Parathyroid adenoma (tissue), 2 donors: ENCODE results near the gene PRKCE.

Source experiments
- H2AFZ ChIP-seq: fragments of 300-600 bp; sonication (generic); one replicate; pipeline ENCODE4 v1.7.0; 2017; ENCODE audit warnings: antibody characterized with exemption, mild to moderate bottlenecking
- H3K27ac ChIP-seq: fragments of 300-600 bp; sonication (generic); one replicate; pipeline ENCODE4 v1.7.0; 2017
- H3K27me3 ChIP-seq: fragments of 300-600 bp; sonication (generic); one replicate; pipeline ENCODE4 v1.7.0; 2017; ENCODE audit warnings: low read length; ENCODE audit not compliant: control insufficient read depth, insufficient read depth
- H3K36me3 ChIP-seq: fragments of 300-600 bp; sonication (generic); one replicate; pipeline ENCODE4 v1.7.0; 2017; ENCODE audit warnings: low read length; ENCODE audit not compliant: control insufficient read depth, insufficient read depth
- H3K4me1 ChIP-seq: fragments of 300-600 bp; sonication (generic); one replicate; pipeline ENCODE4 v1.7.0; 2017; ENCODE audit warnings: control low read depth
- H3K4me2 ChIP-seq: fragments of 300-600 bp; sonication (generic); one replicate; pipeline ENCODE4 v1.7.0; 2017; ENCODE audit warnings: low read length
- H3K4me3 ChIP-seq: fragments of 300-600 bp; sonication (generic); one replicate; pipeline ENCODE4 v1.7.0; 2017; ENCODE audit warnings: low read depth, low read length
- H3K79me2 ChIP-seq: fragments of 300-600 bp; sonication (generic); one replicate; pipeline ENCODE4 v1.7.0; 2017; ENCODE audit warnings: control low read depth
- H3K9ac ChIP-seq: fragments of 300-600 bp; sonication (generic); one replicate; pipeline ENCODE4 v1.7.0; 2017; ENCODE audit warnings: mild to moderate bottlenecking
- H3K9me3 ChIP-seq: fragments of 300-600 bp; sonication (generic); one replicate; pipeline ENCODE4 v1.7.0; 2017; ENCODE audit warnings: low read length; ENCODE audit not compliant: control insufficient read depth
- CTCF ChIP-seq: fragments of 300-600 bp; sonication (generic); IDR thresholded peaks from one replicate; pipeline ENCODE4 v1.7.0; 2017; ENCODE audit warnings: antibody characterized with exemption, mild to moderate bottlenecking
- donor health status: primary hyperparathyroidism.

PRKCE gene

GRCh38 chr2:45968946-45969584 lies 317.6 kb downstream of the PRKCE start:
- peak overlapping the region; percentile 11 for H3K27ac ChIP-seq
- H3K4me2 ChIP-seq = no peak overlapping the region

GRCh38 chr2:45973426-45973825 lies 322.0 kb downstream of the PRKCE start:
- H3K4me2 ChIP-seq = no peak overlapping the region
- H3K4me3 ChIP-seq = no peak overlapping the region
- H3K4me1 ChIP-seq = peaks cover 8% of the 10 kb centered on the region
- H2AFZ ChIP-seq = no peak overlapping the region
- no peak overlapping the region for H3K9ac ChIP-seq
- H3K27me3 ChIP-seq = no peaks in the 10 kb centered on the region
- TF ChIP-seq CTCF = no peak
- H3K79me2 ChIP-seq = peaks cover 26% of the 10 kb centered on the region
- no peaks in the 10 kb centered on the region for H3K9me3 ChIP-seq
- no peak overlapping the region for H3K27ac ChIP-seq
- H3K36me3 ChIP-seq = no peaks in the 10 kb centered on the region

More at GRCh38 chr2:45968946-45969584, 317.6 kb downstream of the PRKCE start:
- Histone ChIP-seq H3K27me3 (no peaks in the 10 kb centered on the region), H3K36me3 (no peaks in the 10 kb centered on the region), H3K9ac (no peak overlapping the region), H3K79me2 (peaks cover under 1% of the 10 kb centered on the region), H3K9me3 (no peaks in the 10 kb centered on the region), H2AFZ (no peak overlapping the region), H3K4me3 (no peak overlapping the region), H3K4me1 (peaks cover 25% of the 10 kb centered on the region)
- no peak for TF ChIP-seq CTCF

- Histone ChIP-seq H3K27me3 (no peaks in the 10 kb centered on the region), H2AFZ (no peak overlapping the region), H3K9ac (no peak overlapping the region), H3K4me2 (no peak overlapping the region), H3K36me3 (no peaks in the 10 kb centered on the region), H3K27ac (no peak overlapping the region), H3K9me3 (no peaks in the 10 kb centered on the region), H3K79me2 (peaks cover 26% of the 10 kb centered on the region), H3K4me1 (peaks cover 7% of the 10 kb centered on the region), H3K4me3 (no peak overlapping the region)
- no peak for TF ChIP-seq CTCF
Observed at GRCh38 chr2:45974056-45974455, 322.6 kb downstream of the PRKCE start.

- H3K27me3 ChIP-seq = no peaks in the 10 kb centered on the region
- H3K27ac ChIP-seq = no peak overlapping the region
- no peaks in the 10 kb centered on the region for H3K4me1 ChIP-seq
- no peak for TF ChIP-seq CTCF
- no peak overlapping the region for H3K4me2 ChIP-seq
- no peak overlapping the region for H3K9ac ChIP-seq
- H3K79me2 ChIP-seq = peaks cover 26% of the 10 kb centered on the region
- no peak overlapping the region for H2AFZ ChIP-seq
- H3K4me3 ChIP-seq = no peak overlapping the region
- H3K36me3 ChIP-seq = no peaks in the 10 kb centered on the region
- H3K9me3 ChIP-seq = no peaks in the 10 kb centered on the region
Observed at GRCh38 chr2:45974762-45975408, 323.4 kb downstream of the PRKCE start.
